GM20431 (cell line): ENCODE results near the gene FYN.
"Not testable (repeated sequence)": the region's sequence is repeated elsewhere in the genome, so short reads cannot be mapped to it uniquely, and the experiment has no call there.

Experiments
- in situ Hi-C: fragments of 300-500 bp; cut with MseI, MboI; formaldehyde crosslinking; loops from one replicate; pipeline ENCODE4 v1.15.0; 2020; ENCODE audit warnings: low sequenced_read_pairs; ENCODE audit not compliant: unreplicated experiment

Gene FYN

GRCh38 chr6:111837641-111838500, 35.4 kb downstream of the FYN start:
- in situ Hi-C loops = no loop called here

- in situ Hi-C loops = no loop called here
These were observed 36.2 kb downstream of the FYN start for GRCh38 chr6:111837007-111837406.

GRCh38 chr6:111835807-111836206, 37.4 kb downstream of the FYN start:
- in situ Hi-C loops = no loop called here

- in situ Hi-C loops = not testable (repeated sequence)
These were observed 37.9 kb downstream of the FYN start for GRCh38 chr6:111835398-111835797.

GRCh38 chr6:111834356-111834755, 38.9 kb downstream of the FYN start:
- in situ Hi-C loops = no loop called here

GRCh38 chr6:111832833-111833418, 40.3 kb downstream of the FYN start:
- in situ Hi-C loops = no loop called here

GRCh38 chr6:111831408-111831807, 41.8 kb downstream of the FYN start:
- in situ Hi-C loops = no loop called here

GRCh38 chr6:111829998-111830397, 43.3 kb downstream of the FYN start:
- in situ Hi-C loops = no loop called here

- in situ Hi-C loops = no loop called here
These were observed 43.7 kb downstream of the FYN start for GRCh38 chr6:111829581-111829980.

- in situ Hi-C loops = no loop called here
These were observed 44.4 kb downstream of the FYN start for GRCh38 chr6:111828809-111829208.

GRCh38 chr6:111825439-111826086, 47.7 kb downstream of the FYN start:
- in situ Hi-C loops = no loop called here

- in situ Hi-C loops = no loop called here
These were observed 48.5 kb downstream of the FYN start for GRCh38 chr6:111824608-111825337.

- in situ Hi-C loops = no loop called here
These were observed 49.2 kb downstream of the FYN start for GRCh38 chr6:111823831-111824607.

- in situ Hi-C loops = no loop called here
These were observed 50.2 kb downstream of the FYN start for GRCh38 chr6:111823012-111823411.

- in situ Hi-C loops = no loop called here
These were observed 53.8 kb downstream of the FYN start for GRCh38 chr6:111819458-111819857.

GRCh38 chr6:111818539-111819226, 54.6 kb downstream of the FYN start:
- in situ Hi-C loops = no loop called here

GRCh38 chr6:111817451-111818120, 55.7 kb downstream of the FYN start:
- in situ Hi-C loops = no loop called here

- in situ Hi-C loops = no loop called here
These were observed 59.5 kb downstream of the FYN start for GRCh38 chr6:111813677-111814310.
